Ovary (tissue), 9 donors: Measurements from ENCODE around the gene AKAP9. TPM values are rescaled to one million over a fixed set of nuclear protein-coding genes. Genes with fewer than 3 reads are reported as not detected.

Experiments used
- DNase-seq, 5 donors: peaks; one replicate each; pipeline ENCODE4 v3.0.0-alpha.2; 2019 to 2020
- H3K27ac ChIP-seq, 2 donors: fragments of 200-600 bp; one replicate each; pipeline versions ENCODE4 v1.5.1 to v1.8.0; 2019 to 2022
- H3K27me3 ChIP-seq: fragments of 200-600 bp; one replicate; pipeline ENCODE4 v1.8.0; 2022
- H3K36me3 ChIP-seq: fragments of 200-600 bp; sonication (generic); one replicate; pipeline ENCODE4 v1.5.1; 2019
- H3K4me1 ChIP-seq: one replicate; pipeline ENCODE4 v1.8.1; 2013; ENCODE audit warnings: mild to moderate bottlenecking, moderate library complexity; ENCODE audit not compliant: insufficient read depth
- H3K4me3 ChIP-seq: fragments of 200-600 bp; sonication (generic); one replicate; pipeline ENCODE4 v1.5.1; 2017
- H3K9me3 ChIP-seq, 2 donors: fragments of 200-600 bp in 1 of 2; sonication (generic) in 1 of 2; one replicate each; pipeline versions ENCODE4 v1.5.1 to v1.8.1; 2013 to 2019; ENCODE audit warnings: mild to moderate bottlenecking in 1 of 2, moderate library complexity in 1 of 2
- CTCF ChIP-seq, 3 donors: fragments of 450-650 bp in 2 of 3; fragments of 200-600 bp in 1 of 3; IDR thresholded peaks; one replicate each; pipeline versions ENCODE4 v1.5.1 to v1.8.0; 2016 to 2022; ENCODE audit warnings: antibody characterized with exemption in 3 of 3, mild to moderate bottlenecking in 1 of 3
- EP300 ChIP-seq: sonication (generic); formaldehyde crosslinking; IDR thresholded peaks from one replicate; pipeline ENCODE4 v1.6.1; 2017; ENCODE audit warnings: antibody characterized with exemption
- POLR2A ChIP-seq: fragments of 450-650 bp; IDR thresholded peaks from one replicate; pipeline ENCODE4 v1.6.1; 2017; ENCODE audit warnings: antibody characterized with exemption, mild to moderate bottlenecking, moderate library complexity
- WGBS, 3 donors: extraction: QIAGEN DNeasy Blood & Tissue Kit in 1 of 3; methylation state at CpG; one replicate each; pipeline versions ENCODE4 v1.1.5 to v1.1.7; 2013 to 2017; 5-methylcytosine and 5-hydroxymethylcytosine counted together
- intact Hi-C, 4 donors: fragments of 100-400 bp; cut with DNase I; formaldehyde crosslinking; loops; one replicate each; pipeline versions ENCODE4 v1.11.0 to v1.15.1; 2022 to 2023
- polyA plus RNA-seq, 2 donors: library from polyadenylated mRNA; stranded (reverse); fragments of 200-250 nt in 1 of 2; fragments of 350-450 nt in 1 of 2; fragmentation: Illumina TruSeq in 1 of 2; extraction: RNeasy Lipid Tissue Mini Kit (QIAGEN cat#74804) in 1 of 2; gene quantifications; one replicate each; pipeline ENCODE4 v1.2.3, GENCODE V29; 2013 to 2014
- total RNA-seq, 7 donors: library from RNA; depleted of rRNA in 2 of 7; stranded (reverse); fragments of >200 nt in 2 of 7; fragmentation: NEBNext Ultra II Directional in 3 of 7; extraction: Animal tissue kit (Norgen Biotek cat#: 25700) in 3 of 7; gene quantifications; one replicate each; pipeline versions ENCODE4 v1.1.0 to v1.2.4, GENCODE V29; 2016 to 2023
- donor health status: DM: no; HTN: no; CAD: no; lungs with moderate emphysema.
- donor health status: DM: no; HTN: no; CAD: no.
- donor health status: Bipolar disorder and iron deficiency.
- donor health status: DM: yes; HTN: yes; CAD: no.
- donor health status: DM: no; HTN: no; CAD: no.
- donor health status: DM: yes; HTN: yes; CAD: no.

The AKAP9 gene
- total and polyA plus RNA-seq, 9 donors = 22.1 to 92.8 (median 57.7) TPM

GRCh38 chr7:92044940-92045339 lies 104.3 kb downstream of the AKAP9 start:
- Histone ChIP-seq H3K4me1 (no peaks in the 10 kb centered on the region), H3K9me3 (no peaks in the 10 kb centered on the region), H3K27me3 (no peaks in the 10 kb centered on the region), H3K36me3 (no peaks in the 10 kb centered on the region), H3K27ac (no peak overlapping the region), H3K4me3 (no peak overlapping the region)
- intact Hi-C loops = no loop called here
- WGBS, 3 donors = 49 to 79% (median 75%) methylated on average over 1 of the region's 1 CpG
- no peak for DNase-seq
- TF ChIP-seq EP300 = no peak
- no peak for TF ChIP-seq POLR2A
- TF ChIP-seq CTCF (IDR thresholded peaks at IDR 0.05) = no peak

- peaks cover 2% of the 10 kb centered on the region for H3K4me1 ChIP-seq
- DNase-seq = no peak
- H3K27me3 ChIP-seq = no peaks in the 10 kb centered on the region
- H3K4me3 ChIP-seq = no peak overlapping the region
- TF ChIP-seq POLR2A (no peak), CTCF (IDR thresholded peaks at IDR 0.05) (no peak), EP300 (no peak)
- intact Hi-C loops = no loop called here
- H3K36me3 ChIP-seq = no peaks in the 10 kb centered on the region
- no peak overlapping the region for H3K27ac ChIP-seq
- H3K9me3 ChIP-seq = no peaks in the 10 kb centered on the region
These were observed 111.0 kb downstream of the AKAP9 start for GRCh38 chr7:92051655-92052054.

GRCh38 chr7:92052159-92052558 lies 111.5 kb downstream of the AKAP9 start:
- no peaks in the 10 kb centered on the region for H3K9me3 ChIP-seq
- no peak overlapping the region for H3K27ac ChIP-seq
- WGBS, 3 donors = 58 to 81% (median 79%) methylated on average over 2 of the region's 2 CpGs
- peaks cover 2% of the 10 kb centered on the region for H3K4me1 ChIP-seq
- intact Hi-C loops = no loop called here
- no peak for DNase-seq
- no peaks in the 10 kb centered on the region for H3K36me3 ChIP-seq
- no peak overlapping the region for H3K4me3 ChIP-seq
- no peak for TF ChIP-seq CTCF (IDR thresholded peaks at IDR 0.05)
- no peak for TF ChIP-seq EP300
- TF ChIP-seq POLR2A = no peak
- H3K27me3 ChIP-seq = no peaks in the 10 kb centered on the region

GRCh38 chr7:92052684-92053083 lies 112.0 kb downstream of the AKAP9 start:
- no peak for DNase-seq
- no peaks in the 10 kb centered on the region for H3K27me3 ChIP-seq
- peaks cover 4% of the 10 kb centered on the region for H3K4me1 ChIP-seq
- TF ChIP-seq POLR2A = no peak
- TF ChIP-seq EP300 = no peak
- TF ChIP-seq CTCF (IDR thresholded peaks at IDR 0.05) = no peak
- 67 to 79% (median 76%) methylated on average over 3 of the region's 3 CpGs for WGBS, 3 donors
- no peak overlapping the region for H3K27ac ChIP-seq
- no peaks in the 10 kb centered on the region for H3K9me3 ChIP-seq
- no peaks in the 10 kb centered on the region for H3K36me3 ChIP-seq
- no peak overlapping the region for H3K4me3 ChIP-seq
- intact Hi-C loops = no loop called here

- Histone ChIP-seq H3K4me1 (peaks cover 4% of the 10 kb centered on the region), H3K36me3 (no peaks in the 10 kb centered on the region), H3K27ac (no peak overlapping the region), H3K27me3 (no peaks in the 10 kb centered on the region), H3K4me3 (no peak overlapping the region), H3K9me3 (no peaks in the 10 kb centered on the region)
- TF ChIP-seq CTCF (IDR thresholded peaks at IDR 0.05) (no peak), POLR2A (no peak), EP300 (no peak)
- intact Hi-C loops = no loop called here
- WGBS, 3 donors = 49 to 52% (median 49%) methylated on average over 2 of the region's 2 CpGs
- no peak for DNase-seq
These were observed 112.7 kb downstream of the AKAP9 start for GRCh38 chr7:92053312-92053711.
